HepG2 (cell line): ENCODE data around the gene HORMAD2. TPM values are rescaled to one million over a fixed set of nuclear protein-coding genes. Genes with fewer than 3 reads are reported as not detected.

Source experiments
- ATAC-seq: fragments of 200-7000 bp; cut with Tn5 transposase; 3 replicates; pipeline ENCODE4 v1.9.1; 2020; ENCODE audit warnings: mild to moderate bottlenecking, moderate library complexity
- BruUV-seq: library from RNA; stranded (reverse); fragments of 400-500 nt; replicated peaks from 2 replicates; lab custom pipeline; 2021; lab: Mats Ljungman, UMichigan
- CTCF ChIA-PET: fragments of 300-600 bp; formaldehyde crosslinking; extraction: SDS; loops from one replicate; lab custom pipeline; 2021; ENCODE audit warnings: low total read pairs, inconsistent platforms, low intra/inter-chr PET ratio; lab: Yijun Ruan, JAX
- POLR2A ChIA-PET: fragments of 350-600 bp; sonication (Branson Sonifier 250); formaldehyde crosslinking; loops from one replicate; lab custom pipeline; 2020; ENCODE audit warnings: antibody characterized with exemption, inconsistent platforms; lab: Yijun Ruan, JAX
- DNase-seq: peaks from one replicate; pipeline ENCODE4 v3.0.0-alpha.2; 2015; ENCODE audit warnings: low spot score
- FAIRE-seq: peaks from 3 replicates; lab custom pipeline; 2011; peaks lifted over from hg19 to GRCh38; lab: Jason Lieb, UNC
- H2AFZ ChIP-seq: one replicate; pipeline ENCODE4 v1.6.1; 2011; ENCODE audit warnings: low read length, inconsistent platforms
- H3K27ac ChIP-seq: fragments of 300-600 bp; 3 replicates; pipeline ENCODE4 v1.8.0; 2011; ENCODE audit warnings: mixed run types, mild to moderate bottlenecking, mixed read lengths, low read length, inconsistent platforms; ENCODE audit not compliant: insufficient read depth; ENCODE audit errors: extremely low read length
- H3K27me3 ChIP-seq, 2 experiments: fragments of 200-600 bp in 1 of 2; 2 replicates in 1 of 2; 3 replicates in 1 of 2; pipeline versions ENCODE4 v1.6.0 to v1.8.0; 2011; ENCODE audit warnings: low read length in 2 of 2, mild to moderate bottlenecking in 2 of 2, moderate library complexity in 2 of 2, inconsistent platforms in 1 of 2; ENCODE audit not compliant: insufficient read depth in 2 of 2, control insufficient read depth in 1 of 2
- H3K36me3 ChIP-seq, 2 experiments: fragments of 200-600 bp in 1 of 2; replicated peaks in 1 of 2; 2 replicates in 1 of 2; 3 replicates in 1 of 2; pipeline versions ENCODE4 v1.5.1 to v1.8.0; 2011; ENCODE audit warnings: low read length in 2 of 2, inconsistent platforms in 1 of 2; ENCODE audit not compliant: insufficient read depth in 2 of 2, control insufficient read depth in 1 of 2
- H3K4me1 ChIP-seq: 2 replicates; pipeline ENCODE4 v1.5.1; 2012; ENCODE audit warnings: low read length, inconsistent platforms; ENCODE audit not compliant: insufficient read depth
- H3K4me2 ChIP-seq: 2 replicates; pipeline ENCODE4 v1.6.0; 2011; ENCODE audit warnings: low read depth, low read length, inconsistent platforms
- H3K4me3 ChIP-seq, 3 experiments: fragments of 200-600 bp in 1 of 3; sonication (generic), shearing (Covaris generic) in 1 of 3; replicated peaks in 1 of 3; 2 replicates each; pipeline ENCODE4 v1.5.1; 2011 to 2016; ENCODE audit warnings: low read length in 3 of 3, inconsistent platforms in 2 of 3, low read depth in 2 of 3, mild to moderate bottlenecking in 2 of 3, control low read depth in 1 of 3, mixed read lengths in 1 of 3; ENCODE audit not compliant: insufficient read depth in 1 of 3
- H3K79me2 ChIP-seq: one replicate; pipeline ENCODE4 v1.6.1; 2011; ENCODE audit warnings: low read length, inconsistent platforms; ENCODE audit not compliant: insufficient read depth
- H3K9ac ChIP-seq: 2 replicates; pipeline ENCODE4 v1.6.0; 2011; ENCODE audit warnings: mild to moderate bottlenecking, low read depth, low read length, inconsistent platforms; ENCODE audit not compliant: insufficient read depth
- H3K9me3 ChIP-seq: 2 replicates; pipeline ENCODE4 v1.5.1; 2012; ENCODE audit warnings: mild to moderate bottlenecking, low read length
- H4K20me1 ChIP-seq: 2 replicates; pipeline ENCODE4 v1.6.0; 2011; ENCODE audit warnings: inconsistent platforms, mild to moderate bottlenecking, low read length, moderate library complexity; ENCODE audit not compliant: insufficient read depth
- ETV5 ChIP-seq: IDR thresholded peaks from 2 replicates; pipeline ENCODE4 v1.6.1; 2018; ENCODE audit warnings: missing biosample characterization, missing genetic modification reagents, inconsistent platforms, borderline replicate concordance
- FOXC1 ChIP-seq: sonication (generic); formaldehyde crosslinking; IDR thresholded peaks from 2 replicates; pipeline ENCODE4 v1.8.0; 2022; ENCODE audit warnings: mild to moderate bottlenecking, missing genetic modification reagents, borderline replicate concordance
- HNRNPH1 ChIP-seq: fragments of 200-400 bp; formaldehyde crosslinking; optimal IDR thresholded peaks from 2 replicates; pipeline ENCODE3; 2017; ENCODE audit warnings: mild to moderate bottlenecking, low read depth, low read length
- MYC ChIP-seq: sonication (generic); formaldehyde crosslinking; IDR thresholded peaks from 2 replicates; pipeline ENCODE4 v1.9.0; 2021; ENCODE audit warnings: missing genetic modification reagents, borderline replicate concordance
- NCOA2 ChIP-seq: sonication (generic); formaldehyde crosslinking; IDR thresholded peaks from 2 replicates; pipeline ENCODE4 v1.8.0; 2022; ENCODE audit warnings: inconsistent platforms
- NFYC ChIP-seq: IDR thresholded peaks from 2 replicates; pipeline ENCODE4 v1.6.1; 2016; ENCODE audit warnings: missing genetic modification reagents, missing compliant biosample characterization
- ONECUT2 ChIP-seq: sonication (generic); formaldehyde crosslinking; IDR thresholded peaks from 2 replicates; pipeline ENCODE4 v1.4.0; 2020; ENCODE audit warnings: missing genetic modification reagents
- PLRG1 ChIP-seq: fragments of 450-650 bp; conservative IDR thresholded peaks from 2 replicates; pipeline ENCODE4 v1.6.1; 2016
- RARA ChIP-seq: IDR thresholded peaks from 2 replicates; pipeline ENCODE4 v1.6.1; 2016; ENCODE audit warnings: missing genetic modification reagents, missing compliant biosample characterization
- SIN3B ChIP-seq: fragments of 150-350 bp; IDR thresholded peaks from 2 replicates; pipeline ENCODE4 v1.6.1; 2014; ENCODE audit warnings: low read length
- ZNF101 ChIP-seq: sonication (generic); formaldehyde crosslinking; IDR thresholded peaks from 2 replicates; pipeline ENCODE4 v1.4.0; 2020; ENCODE audit warnings: mild to moderate bottlenecking, low read depth, missing genetic modification reagents, borderline replicate concordance
- ZNF709 ChIP-seq: sonication (generic); formaldehyde crosslinking; IDR thresholded peaks from 2 replicates; pipeline ENCODE4 v1.5.0; 2020; ENCODE audit warnings: mild to moderate bottlenecking, missing genetic modification reagents
- WGBS: methylation state at CpG from one replicate; pipeline ENCODE4 v1.1.6; 2017; ENCODE audit warnings: low lambda C conversion rate; 5-methylcytosine and 5-hydroxymethylcytosine counted together
- in situ Hi-C: cut with HindIII; loops from 2 replicates; pipeline ENCODE4 v1.10.0; 2017; ENCODE audit warnings: low pct_unique_long_range_greater_than_20kb; ENCODE audit not compliant: extremely low pct_ligation_motif_present
- intact Hi-C: fragments of 100-400 bp; cut with micrococcal nuclease; formaldehyde crosslinking; loops from one replicate; pipeline ENCODE4 v1.10.0; 2022; ENCODE audit not compliant: unreplicated experiment
- polyA plus RNA-seq, 8 experiments: library from polyadenylated mRNA; depleted of rRNA in 3 of 8; stranded (reverse) in 7 of 8; unstranded in 1 of 8; fragments of >200 nt; fragmentation: Illumina TruSeq in 4 of 8; extraction: Trizol in 4 of 8; gene quantifications; 2 replicates each; pipeline versions ENCODE4 v1.2.1 to v1.2.3, GENCODE V29; 2011 to 2016; ENCODE audit warnings: low read depth in 4 of 8, missing spikeins in 1 of 8, mixed read lengths in 1 of 8; ENCODE audit not compliant: insufficient read depth in 1 of 8
- total RNA-seq, 5 experiments: library from RNA; depleted of rRNA; stranded (reverse); fragments of >200 nt; fragmentation: Illumina TruSeq; extraction: Trizol; gene quantifications; 2 replicates each; pipeline ENCODE4 v1.2.3, GENCODE V29; 2016; ENCODE audit warnings: low read depth in 1 of 5
- TF ChIP-seq, protein P1 (sequence below): sonication (generic); formaldehyde crosslinking; IDR thresholded peaks from 2 replicates; pipeline ENCODE4 v1.9.0; 2021; ENCODE audit warnings: missing genetic modification reagents, borderline replicate concordance
- TF ChIP-seq, protein P2 (sequence below): sonication (generic); formaldehyde crosslinking; IDR thresholded peaks from 2 replicates; pipeline ENCODE4 v1.5.0; 2020; ENCODE audit warnings: mild to moderate bottlenecking, missing genetic modification reagents, moderate library complexity
- TF ChIP-seq, protein P3 (sequence below): IDR thresholded peaks from 2 replicates; pipeline ENCODE4 v1.4.0; 2020; ENCODE audit warnings: mild to moderate bottlenecking, missing genetic modification reagents
- TF ChIP-seq, protein P4 (sequence below): sonication (generic); formaldehyde crosslinking; IDR thresholded peaks from 2 replicates; pipeline ENCODE4 v1.4.0; 2020; ENCODE audit warnings: mild to moderate bottlenecking, missing genetic modification reagents

Gene HORMAD2
- total and polyA plus RNA-seq, 2 of the 13 experiments (the other 11 are each of a cell fraction or from before 2014, with no cell fraction given), result not detected

DNA sequence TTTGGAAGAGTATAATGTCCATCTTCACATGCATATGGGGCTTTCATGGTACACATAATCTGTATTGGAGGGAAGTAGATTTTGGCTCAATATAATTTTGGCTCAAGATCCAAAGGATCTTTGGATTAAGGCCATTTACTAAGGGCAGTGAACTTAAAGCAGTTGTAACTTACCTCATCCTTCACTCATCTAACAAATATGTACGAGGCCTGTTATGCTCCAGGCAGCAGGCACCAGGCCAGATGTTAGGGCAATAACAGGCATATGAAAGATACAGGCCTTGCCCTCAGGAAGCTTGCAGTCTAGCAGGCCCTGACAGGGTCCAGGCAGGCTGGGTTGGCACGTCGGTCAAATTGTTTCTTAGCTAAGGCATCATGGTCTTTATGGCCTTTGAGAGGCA, 121.7 kb downstream of the HORMAD2 start (continued):
- no peak for TF ChIP-seq FOXC1 (CRISPR knock-in tag)

DNA sequence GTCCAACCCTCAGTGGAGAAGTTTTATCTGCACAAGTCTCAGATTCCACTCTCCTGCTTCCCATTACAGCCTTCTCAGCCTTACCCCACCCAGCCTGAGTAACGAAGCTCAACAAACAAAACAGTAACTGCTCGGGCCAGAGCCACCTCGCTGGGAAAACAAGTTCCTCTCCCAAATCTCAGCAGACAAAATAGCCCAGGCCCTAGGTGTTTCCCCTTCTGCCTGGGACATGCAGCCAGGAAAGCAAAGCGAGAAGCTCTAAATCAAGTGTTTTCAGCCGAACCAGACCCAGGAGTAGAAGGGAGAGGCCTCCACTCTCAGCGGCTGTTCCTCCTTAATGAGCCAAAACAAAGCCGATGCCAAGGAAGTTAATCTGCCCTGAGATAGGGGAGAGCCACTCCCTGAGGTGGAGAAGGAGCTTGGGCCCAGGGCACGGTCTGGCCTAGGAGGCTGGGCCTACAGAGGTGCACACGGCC, 122.3 kb downstream of the HORMAD2 start:
- FAIRE-seq (no peak), ATAC-seq (no peak)

More for the DNA sequence above, 122.3 kb downstream of the HORMAD2 start:
- DNase-seq, result no peak
- no TSS peak for BruUV-seq
- POLR2A ChIA-PET, result no interaction called here
- intact Hi-C loops, result no loop called here
- no peak overlapping the region for H3K4me3 ChIP-seq
- H3K27ac ChIP-seq, result no peak overlapping the region
- no peaks in the 10 kb centered on the region for H3K36me3 ChIP-seq
- TF ChIP-seq, protein P1, sequence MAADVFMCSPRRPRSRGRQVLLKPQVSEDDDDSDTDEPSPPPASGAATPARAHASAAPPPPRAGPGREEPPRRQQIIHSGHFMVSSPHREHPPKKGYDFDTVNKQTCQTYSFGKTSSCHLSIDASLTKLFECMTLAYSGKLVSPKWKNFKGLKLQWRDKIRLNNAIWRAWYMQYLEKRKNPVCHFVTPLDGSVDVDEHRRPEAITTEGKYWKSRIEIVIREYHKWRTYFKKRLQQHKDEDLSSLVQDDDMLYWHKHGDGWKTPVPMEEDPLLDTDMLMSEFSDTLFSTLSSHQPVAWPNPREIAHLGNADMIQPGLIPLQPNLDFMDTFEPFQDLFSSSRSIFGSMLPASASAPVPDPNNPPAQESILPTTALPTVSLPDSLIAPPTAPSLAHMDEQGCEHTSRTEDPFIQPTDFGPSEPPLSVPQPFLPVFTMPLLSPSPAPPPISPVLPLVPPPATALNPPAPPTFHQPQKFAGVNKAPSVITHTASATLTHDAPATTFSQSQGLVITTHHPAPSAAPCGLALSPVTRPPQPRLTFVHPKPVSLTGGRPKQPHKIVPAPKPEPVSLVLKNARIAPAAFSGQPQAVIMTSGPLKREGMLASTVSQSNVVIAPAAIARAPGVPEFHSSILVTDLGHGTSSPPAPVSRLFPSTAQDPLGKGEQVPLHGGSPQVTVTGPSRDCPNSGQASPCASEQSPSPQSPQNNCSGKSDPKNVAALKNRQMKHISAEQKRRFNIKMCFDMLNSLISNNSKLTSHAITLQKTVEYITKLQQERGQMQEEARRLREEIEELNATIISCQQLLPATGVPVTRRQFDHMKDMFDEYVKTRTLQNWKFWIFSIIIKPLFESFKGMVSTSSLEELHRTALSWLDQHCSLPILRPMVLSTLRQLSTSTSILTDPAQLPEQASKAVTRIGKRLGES, result no peak
- TF ChIP-seq NCOA2 (no peak), ETV5 (CRISPR knock-in tag) (no peak), ZNF709 (CRISPR knock-in tag) (no peak), RARA (no peak), ONECUT2 (no peak), ZNF101 (no peak), MYC (no peak), NFYC (CRISPR knock-in tag) (no peak), SIN3B (no peak), HNRNPH1 (no peak), PLRG1 (no peak)
- TF ChIP-seq, protein P2, sequence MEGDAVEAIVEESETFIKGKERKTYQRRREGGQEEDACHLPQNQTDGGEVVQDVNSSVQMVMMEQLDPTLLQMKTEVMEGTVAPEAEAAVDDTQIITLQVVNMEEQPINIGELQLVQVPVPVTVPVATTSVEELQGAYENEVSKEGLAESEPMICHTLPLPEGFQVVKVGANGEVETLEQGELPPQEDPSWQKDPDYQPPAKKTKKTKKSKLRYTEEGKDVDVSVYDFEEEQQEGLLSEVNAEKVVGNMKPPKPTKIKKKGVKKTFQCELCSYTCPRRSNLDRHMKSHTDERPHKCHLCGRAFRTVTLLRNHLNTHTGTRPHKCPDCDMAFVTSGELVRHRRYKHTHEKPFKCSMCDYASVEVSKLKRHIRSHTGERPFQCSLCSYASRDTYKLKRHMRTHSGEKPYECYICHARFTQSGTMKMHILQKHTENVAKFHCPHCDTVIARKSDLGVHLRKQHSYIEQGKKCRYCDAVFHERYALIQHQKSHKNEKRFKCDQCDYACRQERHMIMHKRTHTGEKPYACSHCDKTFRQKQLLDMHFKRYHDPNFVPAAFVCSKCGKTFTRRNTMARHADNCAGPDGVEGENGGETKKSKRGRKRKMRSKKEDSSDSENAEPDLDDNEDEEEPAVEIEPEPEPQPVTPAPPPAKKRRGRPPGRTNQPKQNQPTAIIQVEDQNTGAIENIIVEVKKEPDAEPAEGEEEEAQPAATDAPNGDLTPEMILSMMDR (CRISPR knock-in tag), result no peak
- TF ChIP-seq, protein P3, sequence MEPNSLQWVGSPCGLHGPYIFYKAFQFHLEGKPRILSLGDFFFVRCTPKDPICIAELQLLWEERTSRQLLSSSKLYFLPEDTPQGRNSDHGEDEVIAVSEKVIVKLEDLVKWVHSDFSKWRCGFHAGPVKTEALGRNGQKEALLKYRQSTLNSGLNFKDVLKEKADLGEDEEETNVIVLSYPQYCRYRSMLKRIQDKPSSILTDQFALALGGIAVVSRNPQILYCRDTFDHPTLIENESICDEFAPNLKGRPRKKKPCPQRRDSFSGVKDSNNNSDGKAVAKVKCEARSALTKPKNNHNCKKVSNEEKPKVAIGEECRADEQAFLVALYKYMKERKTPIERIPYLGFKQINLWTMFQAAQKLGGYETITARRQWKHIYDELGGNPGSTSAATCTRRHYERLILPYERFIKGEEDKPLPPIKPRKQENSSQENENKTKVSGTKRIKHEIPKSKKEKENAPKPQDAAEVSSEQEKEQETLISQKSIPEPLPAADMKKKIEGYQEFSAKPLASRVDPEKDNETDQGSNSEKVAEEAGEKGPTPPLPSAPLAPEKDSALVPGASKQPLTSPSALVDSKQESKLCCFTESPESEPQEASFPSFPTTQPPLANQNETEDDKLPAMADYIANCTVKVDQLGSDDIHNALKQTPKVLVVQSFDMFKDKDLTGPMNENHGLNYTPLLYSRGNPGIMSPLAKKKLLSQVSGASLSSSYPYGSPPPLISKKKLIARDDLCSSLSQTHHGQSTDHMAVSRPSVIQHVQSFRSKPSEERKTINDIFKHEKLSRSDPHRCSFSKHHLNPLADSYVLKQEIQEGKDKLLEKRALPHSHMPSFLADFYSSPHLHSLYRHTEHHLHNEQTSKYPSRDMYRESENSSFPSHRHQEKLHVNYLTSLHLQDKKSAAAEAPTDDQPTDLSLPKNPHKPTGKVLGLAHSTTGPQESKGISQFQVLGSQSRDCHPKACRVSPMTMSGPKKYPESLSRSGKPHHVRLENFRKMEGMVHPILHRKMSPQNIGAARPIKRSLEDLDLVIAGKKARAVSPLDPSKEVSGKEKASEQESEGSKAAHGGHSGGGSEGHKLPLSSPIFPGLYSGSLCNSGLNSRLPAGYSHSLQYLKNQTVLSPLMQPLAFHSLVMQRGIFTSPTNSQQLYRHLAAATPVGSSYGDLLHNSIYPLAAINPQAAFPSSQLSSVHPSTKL, result no peak
- TF ChIP-seq, protein P4, sequence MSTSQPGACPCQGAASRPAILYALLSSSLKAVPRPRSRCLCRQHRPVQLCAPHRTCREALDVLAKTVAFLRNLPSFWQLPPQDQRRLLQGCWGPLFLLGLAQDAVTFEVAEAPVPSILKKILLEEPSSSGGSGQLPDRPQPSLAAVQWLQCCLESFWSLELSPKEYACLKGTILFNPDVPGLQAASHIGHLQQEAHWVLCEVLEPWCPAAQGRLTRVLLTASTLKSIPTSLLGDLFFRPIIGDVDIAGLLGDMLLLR (CRISPR knock-in tag), result no peak
- TF ChIP-seq, all 625 proteins: peak for 0
- Histone ChIP-seq H2AFZ (no peak overlapping the region), H3K9ac (no peak overlapping the region), H4K20me1 (no peaks in the 10 kb centered on the region), H3K4me1 (peaks cover 26% of the 10 kb centered on the region), H3K79me2 (no peaks in the 10 kb centered on the region), H3K27me3 (no peaks in the 10 kb centered on the region; a peak in 1 of 5 replicates), H3K4me2 (no peak overlapping the region), H3K9me3 (no peaks in the 10 kb centered on the region)
- in situ Hi-C loops, result no loop called here
- 70% methylated on average over 9 of the region's 9 CpGs for WGBS
- CTCF ChIA-PET, result no interaction called here
